ENCODE results near the gene CCDC127.
"Not testable (repeated sequence)": the region's sequence is repeated elsewhere in the genome, so short reads cannot be mapped to it uniquely, and the experiment has no call there.

The CCDC127 gene

DNA sequence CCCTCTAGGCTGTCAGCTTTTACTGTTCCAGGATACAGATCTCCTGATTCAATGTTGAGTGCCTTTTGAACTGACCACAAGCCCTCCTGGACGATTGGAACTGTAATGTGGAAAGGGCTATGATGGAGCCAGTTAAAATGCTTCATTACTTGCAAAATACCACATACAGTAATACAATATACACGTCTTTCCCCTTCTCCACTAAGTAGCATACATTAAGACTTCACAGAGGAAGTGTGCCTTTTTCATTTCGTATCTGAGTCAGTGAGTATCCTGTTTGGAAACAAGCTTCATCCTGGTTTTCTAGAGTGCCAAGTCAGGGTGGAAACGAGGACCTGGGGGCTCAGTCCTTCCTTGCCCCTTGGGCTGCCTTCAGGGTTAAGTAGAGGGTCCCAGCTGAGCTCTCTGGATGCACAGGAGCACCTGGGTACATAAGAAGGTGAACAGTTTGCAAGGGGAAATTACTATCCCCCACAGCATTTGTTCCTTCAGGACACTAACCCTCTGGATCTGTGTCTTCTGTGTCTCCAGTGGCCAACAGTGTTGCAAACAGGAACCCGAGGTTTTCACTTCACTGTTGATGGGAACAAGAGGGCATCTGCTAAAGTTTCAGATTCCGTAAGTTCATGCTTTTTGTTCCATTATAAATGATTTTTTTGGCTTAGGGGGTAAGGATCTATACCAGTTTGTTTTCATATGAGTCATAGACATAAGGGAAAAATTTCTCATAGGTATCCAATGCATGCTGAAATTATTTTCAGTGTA lies 5.2 kb upstream of the CCDC127 start:
- not testable (repeated sequence) for ATAC-seq

DNA sequence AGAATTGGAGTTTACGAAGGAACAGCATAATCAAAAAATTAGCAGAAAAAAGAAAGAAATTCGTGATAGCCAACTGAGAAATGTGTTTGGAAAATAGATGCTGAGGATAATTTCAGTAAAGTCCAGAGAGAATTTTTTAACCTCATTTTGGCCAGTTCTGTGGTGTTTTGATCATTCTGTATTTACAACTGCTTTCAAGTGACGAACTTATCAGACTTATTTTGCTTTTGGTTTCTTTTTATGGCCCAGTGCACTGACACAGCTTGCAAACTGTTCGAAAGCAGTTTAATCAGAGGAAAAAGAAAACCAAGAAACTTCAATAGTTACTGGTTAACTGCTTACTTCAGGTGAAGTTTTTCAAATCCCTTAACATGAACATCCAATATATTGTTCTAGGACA lies 2.0 kb upstream of the CCDC127 start:
- no peak for ATAC-seq
- no peak for TF ChIP-seq ZFP3 (CRISPR knock-in tag; IDR thresholded peaks at IDR 0.05)
- no peak for TF ChIP-seq SNAI2 (CRISPR knock-in tag; IDR thresholded peaks at IDR 0.05)
- TF ChIP-seq, protein P1, sequence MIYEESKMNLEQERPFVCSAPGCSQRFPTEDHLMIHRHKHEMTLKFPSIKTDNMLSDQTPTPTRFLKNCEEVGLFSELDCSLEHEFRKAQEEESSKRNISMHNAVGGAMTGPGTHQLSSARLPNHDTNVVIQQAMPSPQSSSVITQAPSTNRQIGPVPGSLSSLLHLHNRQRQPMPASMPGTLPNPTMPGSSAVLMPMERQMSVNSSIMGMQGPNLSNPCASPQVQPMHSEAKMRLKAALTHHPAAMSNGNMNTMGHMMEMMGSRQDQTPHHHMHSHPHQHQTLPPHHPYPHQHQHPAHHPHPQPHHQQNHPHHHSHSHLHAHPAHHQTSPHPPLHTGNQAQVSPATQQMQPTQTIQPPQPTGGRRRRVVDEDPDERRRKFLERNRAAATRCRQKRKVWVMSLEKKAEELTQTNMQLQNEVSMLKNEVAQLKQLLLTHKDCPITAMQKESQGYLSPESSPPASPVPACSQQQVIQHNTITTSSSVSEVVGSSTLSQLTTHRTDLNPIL (CRISPR knock-in tag; IDR thresholded peaks at IDR 0.05; ENCODE audit: low read depth): no peak
- TF ChIP-seq ZNF565 (CRISPR knock-in tag; conservative IDR thresholded peaks at IDR 0.05; ENCODE audit: low read depth): no peak
- TF ChIP-seq, protein P2, sequence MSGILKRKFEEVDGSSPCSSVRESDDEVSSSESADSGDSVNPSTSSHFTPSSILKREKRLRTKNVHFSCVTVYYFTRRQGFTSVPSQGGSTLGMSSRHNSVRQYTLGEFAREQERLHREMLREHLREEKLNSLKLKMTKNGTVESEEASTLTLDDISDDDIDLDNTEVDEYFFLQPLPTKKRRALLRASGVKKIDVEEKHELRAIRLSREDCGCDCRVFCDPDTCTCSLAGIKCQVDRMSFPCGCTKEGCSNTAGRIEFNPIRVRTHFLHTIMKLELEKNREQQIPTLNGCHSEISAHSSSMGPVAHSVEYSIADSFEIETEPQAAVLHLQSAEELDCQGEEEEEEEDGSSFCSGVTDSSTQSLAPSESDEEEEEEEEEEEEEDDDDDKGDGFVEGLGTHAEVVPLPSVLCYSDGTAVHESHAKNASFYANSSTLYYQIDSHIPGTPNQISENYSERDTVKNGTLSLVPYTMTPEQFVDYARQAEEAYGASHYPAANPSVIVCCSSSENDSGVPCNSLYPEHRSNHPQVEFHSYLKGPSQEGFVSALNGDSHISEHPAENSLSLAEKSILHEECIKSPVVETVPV (CRISPR knock-in tag; IDR thresholded peaks at IDR 0.05): no peak
- TF ChIP-seq ISL1 (CRISPR knock-in tag; IDR thresholded peaks at IDR 0.05): no peak
- TF ChIP-seq, protein P3, sequence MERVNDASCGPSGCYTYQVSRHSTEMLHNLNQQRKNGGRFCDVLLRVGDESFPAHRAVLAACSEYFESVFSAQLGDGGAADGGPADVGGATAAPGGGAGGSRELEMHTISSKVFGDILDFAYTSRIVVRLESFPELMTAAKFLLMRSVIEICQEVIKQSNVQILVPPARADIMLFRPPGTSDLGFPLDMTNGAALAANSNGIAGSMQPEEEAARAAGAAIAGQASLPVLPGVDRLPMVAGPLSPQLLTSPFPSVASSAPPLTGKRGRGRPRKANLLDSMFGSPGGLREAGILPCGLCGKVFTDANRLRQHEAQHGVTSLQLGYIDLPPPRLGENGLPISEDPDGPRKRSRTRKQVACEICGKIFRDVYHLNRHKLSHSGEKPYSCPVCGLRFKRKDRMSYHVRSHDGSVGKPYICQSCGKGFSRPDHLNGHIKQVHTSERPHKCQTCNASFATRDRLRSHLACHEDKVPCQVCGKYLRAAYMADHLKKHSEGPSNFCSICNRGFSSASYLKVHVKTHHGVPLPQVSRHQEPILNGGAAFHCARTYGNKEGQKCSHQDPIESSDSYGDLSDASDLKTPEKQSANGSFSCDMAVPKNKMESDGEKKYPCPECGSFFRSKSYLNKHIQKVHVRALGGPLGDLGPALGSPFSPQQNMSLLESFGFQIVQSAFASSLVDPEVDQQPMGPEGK (CRISPR knock-in tag; IDR thresholded peaks at IDR 0.05; ENCODE audit: borderline replicate concordance): no peak

DNA sequence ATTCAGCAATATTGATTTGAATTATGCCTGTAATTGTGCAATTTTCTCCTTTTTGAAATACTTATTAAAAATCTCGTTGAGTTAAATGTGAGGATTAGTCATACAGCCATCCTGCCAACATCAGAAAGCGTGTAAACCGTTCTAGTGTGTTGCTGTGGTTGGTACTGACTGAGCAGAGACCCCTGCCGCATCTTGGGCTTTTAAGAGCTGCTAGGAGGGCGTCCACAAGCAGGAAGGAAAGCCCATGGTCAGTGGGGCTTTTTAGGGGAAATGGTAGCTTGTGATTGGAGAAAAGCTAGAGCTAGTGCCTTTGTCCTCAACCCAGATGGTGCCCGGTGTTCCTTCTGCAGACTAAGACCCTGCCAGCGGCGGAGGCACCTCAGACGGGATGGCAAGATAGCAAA lies 1.5 kb upstream of the CCDC127 start:
- ATAC-seq: peak; percentile 28
- no peak for TF ChIP-seq TOX (CRISPR knock-in tag; IDR thresholded peaks at IDR 0.05; ENCODE audit: borderline replicate concordance)
- TF ChIP-seq, protein P4, sequence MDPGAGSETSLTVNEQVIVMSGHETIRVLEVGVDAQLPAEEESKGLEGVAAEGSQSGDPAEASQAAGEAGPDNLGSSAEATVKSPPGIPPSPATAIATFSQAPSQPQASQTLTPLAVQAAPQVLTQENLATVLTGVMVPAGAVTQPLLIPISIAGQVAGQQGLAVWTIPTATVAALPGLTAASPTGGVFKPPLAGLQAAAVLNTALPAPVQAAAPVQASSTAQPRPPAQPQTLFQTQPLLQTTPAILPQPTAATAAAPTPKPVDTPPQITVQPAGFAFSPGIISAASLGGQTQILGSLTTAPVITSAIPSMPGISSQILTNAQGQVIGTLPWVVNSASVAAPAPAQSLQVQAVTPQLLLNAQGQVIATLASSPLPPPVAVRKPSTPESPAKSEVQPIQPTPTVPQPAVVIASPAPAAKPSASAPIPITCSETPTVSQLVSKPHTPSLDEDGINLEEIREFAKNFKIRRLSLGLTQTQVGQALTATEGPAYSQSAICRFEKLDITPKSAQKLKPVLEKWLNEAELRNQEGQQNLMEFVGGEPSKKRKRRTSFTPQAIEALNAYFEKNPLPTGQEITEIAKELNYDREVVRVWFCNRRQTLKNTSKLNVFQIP (CRISPR knock-in tag; IDR thresholded peaks at IDR 0.05; ENCODE audit: borderline replicate concordance, low read depth): no peak
- no peak for TF ChIP-seq BACH2 (CRISPR knock-in tag; IDR thresholded peaks at IDR 0.05; ENCODE audit: borderline replicate concordance)
- TF ChIP-seq, protein P3 (CRISPR knock-in tag; IDR thresholded peaks at IDR 0.05; ENCODE audit: borderline replicate concordance): no peak
- TF ChIP-seq SNAI2 (CRISPR knock-in tag; IDR thresholded peaks at IDR 0.05): no peak
- TF ChIP-seq, protein P2 (CRISPR knock-in tag; IDR thresholded peaks at IDR 0.05): no peak
- no peak for TF ChIP-seq ZFP30 (CRISPR knock-in tag; IDR thresholded peaks at IDR 0.05)
- no peak for TF ChIP-seq ESRRG (CRISPR knock-in tag; IDR thresholded peaks at IDR 0.05)
- TF ChIP-seq ZNF70 (CRISPR knock-in tag; IDR thresholded peaks at IDR 0.05): no peak
- TF ChIP-seq, protein P5, sequence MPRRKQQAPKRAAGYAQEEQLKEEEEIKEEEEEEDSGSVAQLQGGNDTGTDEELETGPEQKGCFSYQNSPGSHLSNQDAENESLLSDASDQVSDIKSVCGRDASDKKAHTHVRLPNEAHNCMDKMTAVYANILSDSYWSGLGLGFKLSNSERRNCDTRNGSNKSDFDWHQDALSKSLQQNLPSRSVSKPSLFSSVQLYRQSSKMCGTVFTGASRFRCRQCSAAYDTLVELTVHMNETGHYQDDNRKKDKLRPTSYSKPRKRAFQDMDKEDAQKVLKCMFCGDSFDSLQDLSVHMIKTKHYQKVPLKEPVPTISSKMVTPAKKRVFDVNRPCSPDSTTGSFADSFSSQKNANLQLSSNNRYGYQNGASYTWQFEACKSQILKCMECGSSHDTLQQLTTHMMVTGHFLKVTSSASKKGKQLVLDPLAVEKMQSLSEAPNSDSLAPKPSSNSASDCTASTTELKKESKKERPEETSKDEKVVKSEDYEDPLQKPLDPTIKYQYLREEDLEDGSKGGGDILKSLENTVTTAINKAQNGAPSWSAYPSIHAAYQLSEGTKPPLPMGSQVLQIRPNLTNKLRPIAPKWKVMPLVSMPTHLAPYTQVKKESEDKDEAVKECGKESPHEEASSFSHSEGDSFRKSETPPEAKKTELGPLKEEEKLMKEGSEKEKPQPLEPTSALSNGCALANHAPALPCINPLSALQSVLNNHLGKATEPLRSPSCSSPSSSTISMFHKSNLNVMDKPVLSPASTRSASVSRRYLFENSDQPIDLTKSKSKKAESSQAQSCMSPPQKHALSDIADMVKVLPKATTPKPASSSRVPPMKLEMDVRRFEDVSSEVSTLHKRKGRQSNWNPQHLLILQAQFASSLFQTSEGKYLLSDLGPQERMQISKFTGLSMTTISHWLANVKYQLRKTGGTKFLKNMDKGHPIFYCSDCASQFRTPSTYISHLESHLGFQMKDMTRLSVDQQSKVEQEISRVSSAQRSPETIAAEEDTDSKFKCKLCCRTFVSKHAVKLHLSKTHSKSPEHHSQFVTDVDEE (CRISPR knock-in tag; IDR thresholded peaks at IDR 0.05): no peak
- TF ChIP-seq ZFP3 (CRISPR knock-in tag; IDR thresholded peaks at IDR 0.05): no peak
- TF ChIP-seq CSDC2 (CRISPR knock-in tag; IDR thresholded peaks at IDR 0.05): no peak
- TF ChIP-seq ARNTL (CRISPR knock-in tag; IDR thresholded peaks at IDR 0.05; ENCODE audit: borderline replicate concordance, low read depth): no peak
- no peak for TF ChIP-seq TCF4 (CRISPR knock-in tag; IDR thresholded peaks at IDR 0.05; ENCODE audit: borderline replicate concordance)
- TF ChIP-seq OSR1 (CRISPR knock-in tag; IDR thresholded peaks at IDR 0.05): no peak
